Measurements from ENCODE around the gene UBL3.

- TF ChIP-seq CTCF (IDR thresholded peaks at IDR 0.05 in 2 of 3, conservative IDR thresholded peaks at IDR 0.05 in 1 of 3; ENCODE audit: borderline replicate concordance in 1 of 3, insufficient read depth in 1 of 3, low read depth in 2 of 3, low read length in 2 of 3) (no peak), TCF7L2 (IDR thresholded peaks at IDR 0.05; ENCODE audit: borderline replicate concordance, extremely low read depth, insufficient read depth, insufficient read length) (no peak), RAD21 (IDR thresholded peaks at IDR 0.05; ENCODE audit: low read depth) (no peak), POLR2AphosphoS5 (IDR thresholded peaks at IDR 0.05; ENCODE audit: low read depth, low read length) (no peak), MAX (IDR thresholded peaks at IDR 0.05) (no peak), POLR2A (IDR thresholded peaks at IDR 0.05; ENCODE audit: borderline replicate concordance, extremely low read depth, insufficient read depth, insufficient read length) (no peak)
These were observed 15.5 kb upstream of the UBL3 start for GRCh38 chr13:29865934-29866333.
